CD8-positive, alpha-beta memory T cell (primary cell): ENCODE measurements around the gene LAMC3. TPM values are rescaled to one million over a fixed set of nuclear protein-coding genes. Genes with fewer than 3 reads are reported as not detected.

Experiments
- CTCF ChIA-PET: fragments of 350-600 bp; sonication (Branson Sonifier 250); formaldehyde crosslinking; loops from one replicate; lab custom pipeline; 2021; ENCODE audit warnings: antibody characterized with exemption; lab: Charles Lee
- POLR2A ChIA-PET: fragments of 350-600 bp; sonication (Branson Sonifier 250); formaldehyde crosslinking; loops from one replicate; lab custom pipeline; 2021; ENCODE audit warnings: antibody characterized with exemption; lab: Charles Lee
- DNase-seq, 5 donors: peaks; one replicate each; pipeline versions ENCODE4 v3.0.0 to v3.0.0-alpha.2; 2020 to 2022; ENCODE audit warnings: mixed read lengths in 1 of 5
- H3K27ac ChIP-seq: one replicate; pipeline ENCODE4 v1.7.0; 2013; ENCODE audit warnings: low read depth, mild to moderate bottlenecking, low read length, moderate library complexity
- H3K27me3 ChIP-seq: 2 replicates; pipeline ENCODE4 v1.7.0; 2013; ENCODE audit warnings: low read length, mild to moderate bottlenecking; ENCODE audit not compliant: insufficient read depth, poor library complexity, severe bottlenecking
- H3K36me3 ChIP-seq: 2 replicates; pipeline ENCODE4 v1.7.0; 2013; ENCODE audit warnings: mild to moderate bottlenecking, low read length, moderate library complexity; ENCODE audit not compliant: insufficient read depth
- H3K4me1 ChIP-seq: 2 replicates; pipeline ENCODE4 v1.7.0; 2013; ENCODE audit warnings: mild to moderate bottlenecking, low read length, moderate library complexity; ENCODE audit not compliant: insufficient read depth
- H3K4me3 ChIP-seq: 2 replicates; pipeline ENCODE4 v1.7.0; 2013; ENCODE audit warnings: mild to moderate bottlenecking, low read length
- H3K9me3 ChIP-seq: 2 replicates; pipeline ENCODE4 v1.7.0; 2013; ENCODE audit warnings: mild to moderate bottlenecking, low read length
- H3K27ac Mint-ChIP-seq, 8 donors: one replicate each; pipeline ENCODE4 v1.8.0; 2020 to 2021; ENCODE audit warnings: mixed read lengths in 8 of 8, mild to moderate bottlenecking in 6 of 8, inconsistent platforms in 3 of 8, moderate library complexity in 3 of 8
- H3K27me3 Mint-ChIP-seq, 2 donors: one replicate each; pipeline ENCODE4 v1.8.0; 2020 to 2021; ENCODE audit warnings: mixed read lengths in 2 of 2, mild to moderate bottlenecking in 1 of 2, moderate library complexity in 1 of 2
- H3K36me3 Mint-ChIP-seq, 3 donors: one replicate each; pipeline ENCODE4 v1.8.0; 2020 to 2021; ENCODE audit warnings: mixed read lengths in 3 of 3, inconsistent platforms in 1 of 3, mild to moderate bottlenecking in 1 of 3
- H3K4me1 Mint-ChIP-seq, 3 donors: one replicate each; pipeline ENCODE4 v1.8.0; 2020 to 2021; ENCODE audit warnings: mixed read lengths in 3 of 3, inconsistent platforms in 1 of 3, mild to moderate bottlenecking in 1 of 3
- H3K4me3 Mint-ChIP-seq, 7 donors: one replicate each; pipeline ENCODE4 v1.8.0; 2020 to 2021; ENCODE audit warnings: mixed read lengths in 7 of 7, mild to moderate bottlenecking in 6 of 7, moderate library complexity in 4 of 7, inconsistent platforms in 2 of 7
- H3K9me3 Mint-ChIP-seq, 5 donors: one replicate each; pipeline ENCODE4 v1.8.0; 2020 to 2022; ENCODE audit warnings: mixed read lengths in 5 of 5, mild to moderate bottlenecking in 3 of 5, moderate library complexity in 2 of 5, inconsistent platforms in 1 of 5
- polyA plus RNA-seq: library from polyadenylated mRNA; unstranded; fragments of 300-500 nt; fragmentation: Illumina TruSeq; gene quantifications from one replicate; pipeline ENCODE4 v1.2.3, GENCODE V29; 2021
- total RNA-seq, 2 experiments: library from RNA; stranded (reverse); gene quantifications; one replicate each; pipeline ENCODE4 v1.2.3, GENCODE V29; 2021

Gene LAMC3
- total and polyA plus RNA-seq, 3 experiments from 2014 or later = 0.04 to 0.07 TPM; not detected in 1

DNA sequence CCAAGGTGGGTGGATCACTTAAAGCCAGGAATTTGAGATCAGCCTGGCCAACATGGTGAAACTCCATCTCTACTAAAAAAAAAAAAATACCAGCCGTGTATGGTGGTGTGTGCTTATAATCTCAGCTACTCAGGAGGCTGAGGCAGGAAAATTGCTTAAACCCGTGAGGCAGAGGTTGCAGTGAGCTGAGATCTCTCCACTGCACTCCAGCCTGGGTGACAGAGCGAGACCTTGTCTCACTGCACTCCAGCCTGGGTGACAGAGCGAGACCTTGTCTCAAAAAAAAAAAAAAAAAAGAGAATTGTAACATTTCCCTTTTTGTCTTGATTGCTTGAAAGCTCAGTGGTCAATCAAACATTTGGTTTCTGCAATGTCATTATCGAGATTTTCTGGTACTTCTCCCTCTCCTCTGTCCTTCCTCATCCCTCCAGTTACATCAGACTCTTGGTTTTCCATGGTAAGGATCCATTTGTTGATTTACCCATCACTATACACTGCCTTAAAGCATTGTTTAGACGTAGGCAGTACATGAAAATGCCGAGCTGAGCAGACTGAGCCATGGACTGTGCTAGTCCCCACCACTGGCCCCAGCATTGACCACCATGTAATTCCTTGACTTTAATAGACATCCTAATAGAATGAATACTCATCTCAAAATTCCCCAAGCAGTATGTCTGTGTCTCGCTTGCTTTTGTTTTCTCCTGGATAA lies 75.8 kb downstream of the LAMC3 start:
- H3K4me3 Mint-ChIP-seq = no peak overlapping the region
- Histone ChIP-seq H3K4me3 (no peak overlapping the region), H3K27ac (no peak overlapping the region), H3K36me3 (no peaks in the 10 kb centered on the region), H3K9me3 (no peaks in the 10 kb centered on the region), H3K4me1 (no peaks in the 10 kb centered on the region), H3K27me3 (peaks cover 32% of the 10 kb centered on the region)
- H3K36me3 Mint-ChIP-seq = no peaks in the 10 kb centered on the region
- no peak overlapping the region for H3K27ac Mint-ChIP-seq
- H3K9me3 Mint-ChIP-seq = no peaks in the 10 kb centered on the region
- CTCF ChIA-PET = interaction anchor here (1.1 kb wide), 1 partner anchor 9 kb away, joined by 3 read pairs; no protein-coding TSS in a partner anchor
- H3K4me1 Mint-ChIP-seq = no peaks in the 10 kb centered on the region
- POLR2A ChIA-PET = no interaction called here
- H3K27me3 Mint-ChIP-seq = peaks cover 6 to 16% of the 10 kb centered on the region in 2 donors
- no peak for DNase-seq

DNA sequence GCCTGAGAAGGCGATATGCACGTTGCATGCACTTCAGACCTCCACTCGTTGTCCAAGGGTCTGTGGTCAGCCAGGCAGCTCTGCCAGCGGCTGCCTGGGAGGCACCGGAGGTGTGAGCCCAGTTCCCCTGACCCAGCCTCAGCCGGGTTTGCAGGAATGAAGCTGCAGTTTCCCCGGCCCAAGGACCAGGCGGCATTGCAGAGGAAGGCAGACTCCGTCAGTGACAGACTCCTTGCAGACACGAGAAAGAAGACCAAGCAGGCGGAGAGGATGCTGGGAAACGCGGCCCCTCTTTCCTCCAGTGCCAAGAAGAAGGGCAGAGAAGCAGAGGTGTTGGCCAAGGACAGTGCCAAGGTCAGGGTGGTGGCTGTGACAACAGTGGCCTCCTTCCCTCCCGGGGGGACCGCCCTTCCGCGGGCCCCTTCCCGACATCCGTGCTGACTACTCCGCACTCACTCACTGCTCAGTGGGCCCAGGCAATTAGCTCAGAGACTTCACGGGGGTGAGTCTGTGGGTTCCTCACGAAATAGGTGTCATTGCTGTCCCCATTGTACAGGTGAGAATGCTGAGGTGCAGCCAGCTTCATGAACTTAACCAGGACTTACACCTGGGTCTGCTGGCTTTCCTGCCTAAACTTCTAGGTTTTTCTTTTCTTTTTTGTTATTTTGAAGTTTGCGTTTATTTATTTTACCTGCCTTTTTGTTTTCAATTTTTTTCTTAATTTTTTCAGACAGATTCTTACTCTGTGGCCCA lies 76.6 kb downstream of the LAMC3 start:
- Histone ChIP-seq H3K4me1 (no peaks in the 10 kb centered on the region), H3K4me3 (no peak overlapping the region), H3K36me3 (no peaks in the 10 kb centered on the region), H3K9me3 (no peaks in the 10 kb centered on the region), H3K27me3 (peaks cover 32% of the 10 kb centered on the region), H3K27ac (no peak overlapping the region)
- DNase-seq = no peak
- CTCF ChIA-PET = interaction anchor here (1.1 kb wide), 1 partner anchor 9 kb away, joined by 3 read pairs; no protein-coding TSS in a partner anchor
- POLR2A ChIA-PET = no interaction called here
- Mint-ChIP-seq H3K9me3 (no peaks in the 10 kb centered on the region), H3K27me3 (peaks cover 6 to 16% of the 10 kb centered on the region in 2 donors), H3K36me3 (no peaks in the 10 kb centered on the region), H3K4me3 (no peak overlapping the region), H3K27ac (no peak overlapping the region), H3K4me1 (no peaks in the 10 kb centered on the region)

DNA sequence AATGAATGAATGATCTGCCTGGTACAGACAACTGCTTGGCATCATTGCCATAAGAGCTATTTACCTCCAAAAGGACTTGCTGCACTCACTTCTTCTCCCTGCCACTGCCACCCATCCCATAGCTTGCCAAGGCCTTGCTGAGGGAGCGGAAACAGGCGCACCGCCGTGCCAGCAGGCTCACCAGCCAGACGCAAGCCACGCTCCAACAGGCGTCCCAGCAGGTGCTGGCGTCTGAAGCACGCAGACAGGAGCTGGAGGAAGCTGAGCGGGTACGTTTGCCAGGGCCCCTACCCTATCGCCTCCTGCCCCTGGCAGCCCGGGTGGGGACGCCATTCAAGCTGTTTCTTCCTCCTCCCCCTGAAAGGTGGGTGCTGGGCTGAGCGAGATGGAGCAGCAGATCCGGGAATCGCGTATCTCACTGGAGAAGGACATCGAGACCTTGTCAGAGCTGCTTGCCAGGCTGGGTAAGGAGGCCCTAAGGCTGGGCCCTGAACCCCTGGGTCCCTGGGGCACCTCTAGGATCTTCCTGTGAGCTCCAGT lies 78.5 kb downstream of the LAMC3 start:
- Histone ChIP-seq H3K4me3 (no peak overlapping the region), H3K27me3 (peaks cover 24% of the 10 kb centered on the region), H3K36me3 (no peaks in the 10 kb centered on the region), H3K9me3 (no peaks in the 10 kb centered on the region), H3K27ac (no peak overlapping the region), H3K4me1 (no peaks in the 10 kb centered on the region)
- H3K27ac Mint-ChIP-seq = no peak overlapping the region
- H3K4me1 Mint-ChIP-seq = no peaks in the 10 kb centered on the region
- POLR2A ChIA-PET = no interaction called here
- H3K9me3 Mint-ChIP-seq = no peaks in the 10 kb centered on the region
- no peaks in the 10 kb centered on the region for H3K36me3 Mint-ChIP-seq
- no peak overlapping the region for H3K4me3 Mint-ChIP-seq
- CTCF ChIA-PET = interaction anchor here (1.9 kb wide), 1 partner anchor 10 kb away, joined by 4 read pairs; no protein-coding TSS in a partner anchor
- peaks cover 6 to 16% of the 10 kb centered on the region in 2 donors for H3K27me3 Mint-ChIP-seq
- DNase-seq = no peak

DNA sequence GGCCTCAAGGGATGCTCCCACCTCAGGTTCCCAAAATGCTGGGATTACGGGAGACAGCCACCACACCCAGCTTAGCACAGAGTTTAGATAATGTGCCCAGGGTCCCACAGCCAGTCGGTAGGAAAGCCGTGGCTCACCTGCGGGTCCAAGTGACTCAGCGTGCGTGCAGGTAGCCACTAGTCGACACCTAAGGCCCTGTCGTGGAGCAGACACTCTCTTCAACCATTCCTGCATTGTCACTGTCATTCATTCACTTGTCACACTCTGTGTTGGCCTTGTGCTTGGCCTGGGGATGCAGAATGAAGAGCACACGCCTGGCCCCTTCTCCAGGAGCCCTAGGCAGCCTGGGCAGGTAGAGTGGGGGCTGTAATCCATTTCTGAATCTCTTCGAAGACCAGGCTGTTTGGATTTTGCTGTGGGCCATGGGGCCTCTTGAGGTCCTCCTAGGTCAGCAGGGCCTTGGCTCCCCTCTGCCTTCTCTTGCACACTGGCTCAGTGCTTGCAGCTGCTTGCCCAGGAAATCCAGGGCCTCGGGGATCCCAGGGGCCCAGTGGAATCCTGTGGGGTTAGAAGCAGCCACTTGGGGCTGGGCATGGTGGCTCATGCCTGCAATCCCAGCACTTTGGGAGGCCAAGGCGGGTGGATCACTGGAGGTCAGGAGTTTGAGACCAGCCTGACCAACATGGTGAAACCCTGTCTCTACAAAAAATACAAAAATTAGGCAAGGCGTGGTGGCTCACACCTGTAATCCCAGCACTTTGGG lies 81.2 kb downstream of the LAMC3 start:
- Histone ChIP-seq H3K36me3 (no peaks in the 10 kb centered on the region), H3K27ac (no peak overlapping the region), H3K27me3 (peaks cover 28% of the 10 kb centered on the region), H3K9me3 (no peaks in the 10 kb centered on the region), H3K4me1 (no peaks in the 10 kb centered on the region), H3K4me3 (no peak overlapping the region)
- ChIA-PET CTCF (no interaction called here), POLR2A (no interaction called here)
- DNase-seq = no peak
- Mint-ChIP-seq H3K4me1 (no peaks in the 10 kb centered on the region), H3K36me3 (no peaks in the 10 kb centered on the region), H3K4me3 (no peak overlapping the region), H3K27ac (no peak overlapping the region), H3K9me3 (no peaks in the 10 kb centered on the region), H3K27me3 (peaks cover 9 to 32% of the 10 kb centered on the region in 2 donors)

DNA sequence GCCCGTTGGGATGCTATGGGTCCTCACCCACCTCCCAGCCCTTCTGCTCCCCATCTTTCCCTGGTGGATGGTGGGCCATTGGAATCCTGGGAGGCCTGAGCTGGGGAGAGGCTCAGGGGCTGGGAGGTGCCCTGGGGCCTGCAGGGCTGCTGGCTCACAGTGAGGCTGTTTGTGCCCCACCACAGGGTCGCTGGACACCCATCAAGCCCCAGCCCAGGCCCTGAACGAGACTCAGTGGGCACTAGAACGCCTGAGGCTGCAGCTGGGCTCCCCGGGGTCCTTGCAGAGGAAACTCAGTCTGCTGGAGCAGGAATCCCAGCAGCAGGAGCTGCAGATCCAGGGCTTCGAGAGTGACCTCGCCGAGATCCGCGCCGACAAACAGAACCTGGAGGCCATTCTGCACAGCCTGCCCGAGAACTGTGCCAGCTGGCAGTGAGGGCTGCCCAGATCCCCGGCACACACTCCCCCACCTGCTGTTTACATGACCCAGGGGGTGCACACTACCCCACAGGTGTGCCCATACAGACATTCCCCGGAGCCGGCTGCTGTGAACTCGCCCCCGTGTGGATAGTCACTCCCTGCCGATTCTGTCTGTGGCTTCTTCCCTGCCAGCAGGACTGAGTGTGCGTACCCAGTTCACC lies 82.5 kb downstream of the LAMC3 start:
- Histone ChIP-seq H3K36me3 (no peaks in the 10 kb centered on the region), H3K27me3 (peaks cover 35% of the 10 kb centered on the region), H3K4me3 (no peak overlapping the region), H3K27ac (no peak overlapping the region), H3K4me1 (no peaks in the 10 kb centered on the region), H3K9me3 (no peaks in the 10 kb centered on the region)
- DNase-seq = no peak
- CTCF ChIA-PET = no interaction called here
- H3K9me3 Mint-ChIP-seq = no peaks in the 10 kb centered on the region
- POLR2A ChIA-PET = no interaction called here
- no peak overlapping the region for H3K4me3 Mint-ChIP-seq
- H3K36me3 Mint-ChIP-seq = no peaks in the 10 kb centered on the region
- peaks cover 2 to 5% (median 4%) of the 10 kb centered on the region in 3 donors for H3K4me1 Mint-ChIP-seq
- H3K27me3 Mint-ChIP-seq = peaks cover 12 to 40% of the 10 kb centered on the region in 2 donors
- no peak overlapping the region for H3K27ac Mint-ChIP-seq

GRCh38 chr9:131092030-131092429 lies 83.1 kb downstream of the LAMC3 start:
- no peaks in the 10 kb centered on the region for H3K36me3 Mint-ChIP-seq
- Histone ChIP-seq H3K4me1 (no peaks in the 10 kb centered on the region), H3K27ac (no peak overlapping the region), H3K36me3 (no peaks in the 10 kb centered on the region), H3K9me3 (no peaks in the 10 kb centered on the region), H3K4me3 (no peak overlapping the region), H3K27me3 (peaks cover 32% of the 10 kb centered on the region)
- no peak overlapping the region for H3K27ac Mint-ChIP-seq
- no peaks in the 10 kb centered on the region for H3K9me3 Mint-ChIP-seq
- no peak for DNase-seq
- POLR2A ChIA-PET = no interaction called here
- H3K4me1 Mint-ChIP-seq = peaks cover 2 to 5% (median 4%) of the 10 kb centered on the region in 3 donors
- peaks cover 13 to 41% of the 10 kb centered on the region in 2 donors for H3K27me3 Mint-ChIP-seq
- CTCF ChIA-PET = no interaction called here
- H3K4me3 Mint-ChIP-seq = no peak overlapping the region

DNA sequence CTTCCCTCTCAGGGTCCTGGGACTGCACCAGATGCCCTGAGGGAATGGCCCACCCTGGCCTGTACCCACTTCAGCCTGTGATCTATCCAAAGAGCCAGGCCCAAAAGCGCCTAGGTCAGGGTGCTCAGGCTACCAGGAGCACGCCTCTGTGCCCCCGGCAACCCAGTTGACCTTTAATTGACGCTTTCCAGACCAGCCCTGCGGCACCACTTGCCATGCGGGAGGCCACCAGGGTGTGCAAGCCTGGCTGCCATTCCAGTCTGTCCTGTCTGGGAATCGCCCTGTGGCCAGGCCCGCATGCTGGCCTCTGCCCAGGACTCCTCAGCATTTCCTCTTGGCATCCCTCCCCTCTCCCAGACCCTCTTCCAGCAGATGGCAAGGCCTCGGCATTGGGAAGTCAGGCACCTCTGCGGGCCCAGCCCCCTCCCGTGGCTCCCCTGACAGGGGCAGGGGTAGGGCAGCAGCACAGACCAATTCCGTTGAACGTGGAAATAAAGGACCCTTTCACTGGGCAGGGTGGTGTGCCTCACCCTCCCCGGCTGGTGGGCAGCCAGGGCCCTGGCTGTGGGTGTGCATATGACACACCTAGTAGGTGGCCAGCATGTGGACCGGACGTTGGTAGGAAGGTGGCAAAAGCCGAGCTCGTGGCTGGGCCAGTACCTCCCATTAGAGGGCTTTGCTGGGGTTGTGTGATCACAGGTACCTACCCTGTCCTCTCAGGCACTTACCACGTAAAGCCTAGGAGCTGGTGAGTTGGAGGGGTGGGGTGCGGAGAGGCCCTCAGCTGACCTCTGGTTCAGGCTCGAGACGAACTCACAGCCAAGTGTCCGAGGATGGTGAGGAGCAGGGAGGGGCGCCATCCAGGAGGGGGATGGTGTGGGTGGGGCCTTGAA lies 83.8 kb downstream of the LAMC3 start:
- no peak overlapping the region for H3K4me3 ChIP-seq
- no peaks in the 10 kb centered on the region for H3K4me1 ChIP-seq
- H3K4me1 Mint-ChIP-seq = peaks cover 4 to 9% (median 6%) of the 10 kb centered on the region in 3 donors
- no peak overlapping the region for H3K27ac ChIP-seq
- H3K27me3 Mint-ChIP-seq = peaks cover 17 to 40% of the 10 kb centered on the region in 2 donors
- H3K36me3 Mint-ChIP-seq = no peaks in the 10 kb centered on the region
- peaks cover 33% of the 10 kb centered on the region for H3K27me3 ChIP-seq
- POLR2A ChIA-PET = no interaction called here
- CTCF ChIA-PET = no interaction called here
- DNase-seq = no peak
- H3K27ac Mint-ChIP-seq = peak overlapping the region in 1 of 8 donors; percentile 32
- H3K9me3 ChIP-seq = no peaks in the 10 kb centered on the region
- H3K36me3 ChIP-seq = no peaks in the 10 kb centered on the region
- no peaks in the 10 kb centered on the region for H3K9me3 Mint-ChIP-seq
- H3K4me3 Mint-ChIP-seq = no peak overlapping the region
